H9 (cell line): ENCODE results near the gene USP7. TPM values are rescaled to one million over a fixed set of nuclear protein-coding genes. Genes with fewer than 3 reads are reported as not detected.
A peak's percentile ranks its signal among the peaks of the same experiment; 100 is the strongest.

Experiments
- DNase-seq: peaks from one replicate; pipeline ENCODE4 v3.0.0-alpha.2; 2017
- H2AFZ ChIP-seq: one replicate; pipeline ENCODE4 v1.6.1; 2013; ENCODE audit warnings: mild to moderate bottlenecking, low read length, control low read depth, moderate library complexity
- H2AK5ac ChIP-seq: 2 replicates; pipeline ENCODE4 v1.6.1; 2013; ENCODE audit warnings: low read length, control low read depth, mixed read lengths; ENCODE audit not compliant: insufficient read length
- H2BK120ac ChIP-seq: one replicate; pipeline ENCODE4 v1.6.1; 2013; ENCODE audit warnings: low read depth, mild to moderate bottlenecking, low read length, control low read depth, inconsistent platforms; ENCODE audit not compliant: poor library complexity, severe bottlenecking
- H2BK12ac ChIP-seq: 2 replicates; pipeline ENCODE4 v1.6.1; 2013; ENCODE audit warnings: low read length, control low read depth, mixed read lengths, low read depth; ENCODE audit not compliant: insufficient read length
- H2BK15ac ChIP-seq: 2 replicates; pipeline ENCODE4 v1.6.1; 2013; ENCODE audit warnings: low read depth, low read length, control low read depth
- H2BK20ac ChIP-seq: one replicate; pipeline ENCODE4 v1.6.1; 2013; ENCODE audit warnings: low read depth, mild to moderate bottlenecking, low read length, control low read depth, inconsistent platforms; ENCODE audit not compliant: poor library complexity, severe bottlenecking
- H2BK5ac ChIP-seq: 2 replicates; pipeline ENCODE4 v1.6.1; 2013; ENCODE audit warnings: low read length, control low read depth, mixed read lengths; ENCODE audit not compliant: insufficient read length
- H3K14ac ChIP-seq: 2 replicates; pipeline ENCODE4 v1.6.1; 2013; ENCODE audit warnings: low read length, control low read depth; ENCODE audit not compliant: insufficient read depth
- H3K18ac ChIP-seq: 2 replicates; pipeline ENCODE4 v1.6.1; 2013; ENCODE audit warnings: low read depth, mild to moderate bottlenecking, mixed read lengths, low read length, control low read depth; ENCODE audit not compliant: insufficient read length
- H3K23ac ChIP-seq: 2 replicates; pipeline ENCODE4 v1.6.1; 2013; ENCODE audit warnings: low read length, control low read depth, mixed read lengths, low read depth; ENCODE audit not compliant: insufficient read length
- H3K23me2 ChIP-seq: 2 replicates; pipeline ENCODE4 v1.6.1; 2013; ENCODE audit warnings: low read depth, mild to moderate bottlenecking, mixed read lengths, low read length, control low read depth; ENCODE audit not compliant: insufficient read length, poor library complexity, severe bottlenecking
- H3K27ac ChIP-seq: 2 replicates; pipeline ENCODE4 v1.5.1; 2013; ENCODE audit warnings: low read length, control low read depth, mixed read lengths, low read depth; ENCODE audit not compliant: insufficient read length
- H3K27me3 ChIP-seq: 2 replicates; pipeline ENCODE4 v1.6.1; 2013; ENCODE audit warnings: low read length, control low read depth, inconsistent platforms; ENCODE audit not compliant: insufficient read depth
- H3K4ac ChIP-seq: 2 replicates; pipeline ENCODE4 v1.6.1; 2013; ENCODE audit warnings: low read depth, mild to moderate bottlenecking, control low read depth, inconsistent platforms, low read length, moderate library complexity
- H3K4me1 ChIP-seq: 2 replicates; pipeline ENCODE4 v1.6.1; 2013; ENCODE audit warnings: low read length, control low read depth, inconsistent platforms; ENCODE audit not compliant: insufficient read depth
- H3K4me2 ChIP-seq: 2 replicates; pipeline ENCODE4 v1.6.1; 2013; ENCODE audit warnings: low read length, control low read depth, mixed read lengths; ENCODE audit not compliant: insufficient read length, insufficient read depth
- H3K56ac ChIP-seq: 2 replicates; pipeline ENCODE4 v1.6.1; 2013; ENCODE audit warnings: low read depth, mild to moderate bottlenecking, mixed read lengths, low read length, control low read depth; ENCODE audit not compliant: insufficient read length
- H3K79me1 ChIP-seq: 2 replicates; pipeline ENCODE4 v1.6.1; 2013; ENCODE audit warnings: low read depth, mild to moderate bottlenecking, moderate library complexity, low read length, control low read depth, inconsistent platforms; ENCODE audit not compliant: insufficient read depth, poor library complexity, severe bottlenecking
- H3K79me2 ChIP-seq: 2 replicates; pipeline ENCODE4 v1.6.1; 2013; ENCODE audit warnings: low read length, control low read depth, inconsistent platforms; ENCODE audit not compliant: insufficient read depth
- H3K9ac ChIP-seq: 2 replicates; pipeline ENCODE4 v1.6.1; 2013; ENCODE audit warnings: low read length, control low read depth, mixed read lengths; ENCODE audit not compliant: insufficient read length; ENCODE audit errors: extremely low read depth
- H3K9me3 ChIP-seq: one replicate; pipeline ENCODE4 v1.6.1; 2013; ENCODE audit warnings: low read depth, low read length, inconsistent platforms; ENCODE audit not compliant: control insufficient read depth
- H3T11ph ChIP-seq: one replicate; pipeline ENCODE4 v1.6.1; 2013; ENCODE audit warnings: mild to moderate bottlenecking, low read length, control low read depth, inconsistent platforms
- H4K20me1 ChIP-seq: one replicate; pipeline ENCODE4 v1.6.1; 2013; ENCODE audit not compliant: control insufficient read depth, insufficient read length, insufficient read depth
- H4K5ac ChIP-seq: 2 replicates; pipeline ENCODE4 v1.6.1; 2013; ENCODE audit warnings: low read depth, mild to moderate bottlenecking, mixed read lengths, low read length, control low read depth; ENCODE audit not compliant: insufficient read length
- H4K8ac ChIP-seq: replicated peaks from 2 replicates; pipeline ENCODE4 v1.6.1; 2013; ENCODE audit warnings: low read length, control low read depth, mixed read lengths, low read depth; ENCODE audit not compliant: insufficient read length
- H4K91ac ChIP-seq: 2 replicates; pipeline ENCODE4 v1.6.1; 2013; ENCODE audit warnings: low read depth, mild to moderate bottlenecking, moderate library complexity, mixed read lengths, low read length, control low read depth; ENCODE audit not compliant: insufficient read length
- H3K27ac Mint-ChIP-seq, 3 experiments: 2 replicates in 2 of 3; 3 replicates in 1 of 3; pipeline ENCODE4 v1.8.0; 2020 to 2021; ENCODE audit warnings: mixed read lengths in 3 of 3, mild to moderate bottlenecking in 1 of 3, moderate library complexity in 1 of 3
- H3K27me3 Mint-ChIP-seq: 2 replicates; pipeline ENCODE4 v1.8.0; 2021; ENCODE audit warnings: low read depth, mild to moderate bottlenecking, moderate library complexity, mixed read lengths
- H3K36me3 Mint-ChIP-seq, 3 experiments: 2 replicates in 2 of 3; 3 replicates in 1 of 3; pipeline ENCODE4 v1.8.0; 2020 to 2021; ENCODE audit warnings: low read depth in 3 of 3, mixed read lengths in 3 of 3; ENCODE audit not compliant: insufficient read depth in 1 of 3
- H3K4me1 Mint-ChIP-seq, 2 experiments: 2 replicates each; pipeline ENCODE4 v1.8.0; 2020; ENCODE audit warnings: mixed read lengths in 2 of 2
- H3K4me3 Mint-ChIP-seq, 2 experiments: 2 replicates in 1 of 2; 3 replicates in 1 of 2; pipeline ENCODE4 v1.8.0; 2020 to 2021; ENCODE audit warnings: mild to moderate bottlenecking in 2 of 2, mixed read lengths in 2 of 2, moderate library complexity in 1 of 2
- H3K9me3 Mint-ChIP-seq, 2 experiments: 2 replicates in 1 of 2; 3 replicates in 1 of 2; pipeline ENCODE4 v1.8.0; 2020; ENCODE audit warnings: mild to moderate bottlenecking in 2 of 2, mixed read lengths in 2 of 2, moderate library complexity in 1 of 2
- WGBS: extraction: QIAGEN DNeasy Blood & Tissue Kit; methylation state at CpG from one replicate; pipeline ENCODE4 v1.1.7; 2013; ENCODE audit warnings: missing lambda C conversion rate, low lambda C conversion rate, mixed read lengths; ENCODE audit not compliant: insufficient read length; ENCODE audit errors: extremely low coverage; 5-methylcytosine and 5-hydroxymethylcytosine counted together
- total RNA-seq: library from RNA; stranded (reverse); gene quantifications from 2 replicates; pipeline ENCODE4 v1.2.1, GENCODE V29; 2021
- TF ChIP-seq, protein P1 (sequence below): fragments of 200-600 bp; sonication (generic); conservative IDR thresholded peaks from 3 replicates; pipeline ENCODE4 v1.8.0; 2021; ENCODE audit warnings: antibody characterized with exemption, mild to moderate bottlenecking

The USP7 gene
- total RNA-seq, 1 experiment from 2014 or later: 192 TPM

DNA sequence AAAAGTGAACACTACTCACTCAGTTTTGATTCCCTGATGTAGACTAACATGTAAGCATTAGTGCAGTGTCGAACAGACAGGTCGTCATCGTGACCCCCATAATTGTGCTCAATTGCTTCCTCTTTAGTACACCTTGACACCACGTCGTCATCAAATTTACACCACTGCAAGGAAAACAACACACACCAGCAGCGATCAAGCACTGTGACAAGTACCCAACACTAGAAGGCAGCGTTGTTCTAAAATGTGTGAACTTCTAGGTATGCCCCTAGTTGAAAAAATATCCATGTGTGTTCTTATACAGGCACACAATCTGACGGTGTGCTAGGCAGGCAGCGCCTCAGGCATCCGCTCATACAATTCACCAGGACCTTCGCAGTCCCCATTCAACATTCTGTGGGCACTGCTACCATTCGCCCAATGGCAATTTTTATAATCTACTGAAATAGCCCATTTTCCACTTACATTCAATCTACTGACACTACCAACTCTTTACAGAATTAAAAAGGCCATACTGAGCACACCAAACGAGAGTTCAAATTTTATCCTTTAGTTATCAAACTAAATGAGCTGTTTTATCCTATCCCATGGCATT is 58.4 kb downstream of the USP7 start:
- TF ChIP-seq, protein P1, sequence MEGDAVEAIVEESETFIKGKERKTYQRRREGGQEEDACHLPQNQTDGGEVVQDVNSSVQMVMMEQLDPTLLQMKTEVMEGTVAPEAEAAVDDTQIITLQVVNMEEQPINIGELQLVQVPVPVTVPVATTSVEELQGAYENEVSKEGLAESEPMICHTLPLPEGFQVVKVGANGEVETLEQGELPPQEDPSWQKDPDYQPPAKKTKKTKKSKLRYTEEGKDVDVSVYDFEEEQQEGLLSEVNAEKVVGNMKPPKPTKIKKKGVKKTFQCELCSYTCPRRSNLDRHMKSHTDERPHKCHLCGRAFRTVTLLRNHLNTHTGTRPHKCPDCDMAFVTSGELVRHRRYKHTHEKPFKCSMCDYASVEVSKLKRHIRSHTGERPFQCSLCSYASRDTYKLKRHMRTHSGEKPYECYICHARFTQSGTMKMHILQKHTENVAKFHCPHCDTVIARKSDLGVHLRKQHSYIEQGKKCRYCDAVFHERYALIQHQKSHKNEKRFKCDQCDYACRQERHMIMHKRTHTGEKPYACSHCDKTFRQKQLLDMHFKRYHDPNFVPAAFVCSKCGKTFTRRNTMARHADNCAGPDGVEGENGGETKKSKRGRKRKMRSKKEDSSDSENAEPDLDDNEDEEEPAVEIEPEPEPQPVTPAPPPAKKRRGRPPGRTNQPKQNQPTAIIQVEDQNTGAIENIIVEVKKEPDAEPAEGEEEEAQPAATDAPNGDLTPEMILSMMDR: peak; percentile 47; the same call in 2 of the 3 replicates
- Histone ChIP-seq H3K4me2 (no peak overlapping the region), H4K20me1 (no peaks in the 10 kb centered on the region), H3K23me2 (no peaks in the 10 kb centered on the region), H3K27ac (no peak overlapping the region), H4K91ac (no peak overlapping the region), H2BK20ac (no peak overlapping the region), H3K79me2 (no peaks in the 10 kb centered on the region; the same call in 1 of the 2 replicates), H3K14ac (no peak overlapping the region), H3K23ac (no peak overlapping the region), H2BK15ac (no peak overlapping the region), H3T11ph (no peak overlapping the region), H4K8ac (no peak overlapping the region), H2BK12ac (no peak overlapping the region), H3K79me1 (no peaks in the 10 kb centered on the region), H2AK5ac (no peak overlapping the region), H3K9ac (no peak overlapping the region), H3K27me3 (no peaks in the 10 kb centered on the region), H3K9me3 (no peaks in the 10 kb centered on the region), H4K5ac (no peak overlapping the region), H2AFZ (no peak overlapping the region), H3K4ac (no peak overlapping the region), H3K18ac (no peak overlapping the region), H2BK5ac (no peak overlapping the region), H2BK120ac (no peak overlapping the region), H3K4me1 (no peaks in the 10 kb centered on the region), H3K56ac (no peak overlapping the region)
- Mint-ChIP-seq H3K9me3 (no peaks in the 10 kb centered on the region), H3K4me3 (no peak overlapping the region), H3K27ac (0 out of 7 replicates have a peak overlapping the region, but pooled peaks of 1 of the 3 experiments have one; percentile 33), H3K4me1 (peaks cover 4% of the 10 kb centered on the region in 2 experiments; a peak in 3 of 4 replicates), H3K27me3 (no peaks in the 10 kb centered on the region), H3K36me3 (peaks cover 70 to 89% (median 80%) of the 10 kb centered on the region in 3 experiments)
- no peak for DNase-seq
- no CpG with 5 or more reads among the region's 13 CpGs for WGBS
